HG02885 (cell line): ENCODE measurements around the gene WDR27.
A peak's percentile ranks its signal among the peaks of the same experiment; 100 is the strongest.
"Not testable (repeated sequence)": the region's sequence is repeated elsewhere in the genome, so short reads cannot be mapped to it uniquely, and the experiment has no call there.

Experiments
- ATAC-seq: cut with Tn5 transposase; IDR thresholded peaks from one replicate; pipeline ENCODE4 v1.9.1; 2021; ENCODE audit warnings: mild to moderate bottlenecking; ENCODE audit not compliant: unreplicated experiment, poor library complexity

The WDR27 gene

DNA sequence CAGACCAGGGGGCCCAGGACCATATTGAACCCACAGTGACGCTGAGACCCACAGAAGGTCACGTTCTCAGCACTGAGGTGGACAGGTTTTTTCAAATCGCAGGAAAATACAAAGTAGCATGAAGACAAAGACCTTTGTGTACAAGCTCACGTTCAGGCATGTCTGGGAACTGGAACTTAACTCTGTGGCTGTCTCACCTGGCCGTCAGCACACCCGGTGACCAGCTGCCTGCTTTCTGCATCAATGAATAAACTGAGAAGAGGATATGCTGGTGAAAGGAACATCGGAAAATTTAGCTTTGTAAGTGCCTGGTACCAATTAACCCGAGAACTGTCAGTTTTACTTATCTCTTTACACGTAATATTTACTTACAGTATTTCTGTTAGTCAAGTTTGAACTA is 36.5 kb downstream of the WDR27 start:
- ATAC-seq = no peak

DNA sequence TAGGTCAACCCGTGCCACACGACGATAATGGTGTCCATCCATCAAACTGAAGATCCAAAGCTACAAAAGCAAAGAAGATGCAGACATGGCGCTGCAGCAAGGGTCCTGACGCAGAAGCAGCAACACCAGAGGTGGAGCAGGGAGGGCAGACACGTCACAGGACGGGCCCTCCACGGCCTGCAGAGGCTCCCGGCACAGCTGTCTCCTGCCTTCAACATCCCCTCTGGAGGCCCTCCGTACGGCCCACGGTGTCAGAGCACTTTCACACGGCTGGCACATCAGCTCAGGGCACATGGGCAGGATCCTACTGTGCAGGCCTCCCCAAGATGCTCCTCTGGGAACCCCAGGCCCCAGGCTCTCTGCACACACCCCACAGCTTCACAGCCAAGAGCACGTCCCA is 37.6 kb downstream of the WDR27 start:
- ATAC-seq = no peak

DNA sequence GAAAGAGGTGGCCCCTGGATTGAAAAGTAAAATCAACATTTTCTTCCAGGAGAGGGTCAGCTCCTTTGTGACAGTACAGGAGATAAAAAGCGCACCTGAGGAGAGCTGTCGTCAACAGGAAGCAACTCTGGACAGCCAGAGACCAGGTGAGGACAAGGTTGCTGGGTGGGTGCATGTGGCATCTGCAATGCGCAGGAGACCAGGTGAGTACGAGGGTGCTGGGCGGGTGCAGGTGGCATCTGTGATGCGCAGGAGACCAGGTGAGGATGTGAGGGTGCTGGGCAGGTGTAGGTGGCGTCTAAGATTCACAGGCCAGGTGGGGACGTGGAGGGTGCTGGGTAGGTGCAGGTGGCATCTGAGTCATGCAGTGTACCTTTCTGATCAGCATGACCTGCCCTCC is 38.4 kb downstream of the WDR27 start:
- no peak for ATAC-seq

DNA sequence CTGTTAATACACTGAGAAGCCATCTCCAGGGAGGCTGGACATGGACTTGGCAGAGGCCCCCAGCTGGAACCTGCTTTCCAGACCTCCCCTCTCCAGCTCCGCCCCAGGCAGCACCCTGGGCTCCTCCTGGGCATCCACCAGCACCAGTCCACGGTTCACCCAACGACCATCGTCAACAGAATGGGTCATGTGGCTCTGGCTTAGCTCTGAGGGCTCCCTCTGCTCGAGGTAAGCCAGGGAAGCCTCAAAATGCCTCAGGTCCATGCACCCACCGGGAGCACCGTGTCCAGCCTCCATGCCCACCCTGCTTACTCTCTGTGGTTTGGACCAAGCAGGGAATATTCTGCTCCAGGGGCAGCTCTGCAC is 40.5 kb downstream of the WDR27 start:
- ATAC-seq = no peak

DNA sequence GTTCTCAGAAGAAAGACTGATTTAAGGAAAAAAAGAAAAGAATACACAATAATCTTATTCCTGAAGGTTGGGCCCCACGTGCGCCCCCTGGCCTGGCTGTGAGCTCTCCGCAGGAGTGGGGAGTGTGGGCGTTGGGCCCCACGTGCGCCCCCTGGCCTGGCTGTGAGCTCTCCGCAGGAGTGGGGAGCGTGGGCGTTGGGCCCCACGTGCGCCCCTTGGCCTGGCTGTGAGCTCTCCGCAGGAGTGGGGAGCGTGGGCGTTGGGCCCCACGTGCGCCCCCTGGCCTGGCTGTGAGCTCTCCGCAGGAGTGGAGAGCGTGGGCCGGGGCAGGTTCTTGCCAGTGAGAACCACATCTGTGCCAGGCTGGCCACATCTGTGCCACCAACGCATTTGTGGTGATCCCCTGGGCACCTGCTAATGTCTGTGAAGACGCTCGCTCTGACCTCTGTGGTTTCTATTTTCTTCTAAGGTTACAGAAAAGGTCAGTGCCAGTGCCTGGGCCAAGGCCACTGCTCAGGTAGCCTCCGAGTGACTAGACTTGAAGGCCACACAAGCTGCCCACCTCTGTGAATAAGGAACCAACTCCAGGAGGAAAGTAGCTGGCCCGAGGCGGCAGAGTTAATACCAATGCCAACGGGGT is 41.0 kb downstream of the WDR27 start:
- no peak for ATAC-seq

DNA sequence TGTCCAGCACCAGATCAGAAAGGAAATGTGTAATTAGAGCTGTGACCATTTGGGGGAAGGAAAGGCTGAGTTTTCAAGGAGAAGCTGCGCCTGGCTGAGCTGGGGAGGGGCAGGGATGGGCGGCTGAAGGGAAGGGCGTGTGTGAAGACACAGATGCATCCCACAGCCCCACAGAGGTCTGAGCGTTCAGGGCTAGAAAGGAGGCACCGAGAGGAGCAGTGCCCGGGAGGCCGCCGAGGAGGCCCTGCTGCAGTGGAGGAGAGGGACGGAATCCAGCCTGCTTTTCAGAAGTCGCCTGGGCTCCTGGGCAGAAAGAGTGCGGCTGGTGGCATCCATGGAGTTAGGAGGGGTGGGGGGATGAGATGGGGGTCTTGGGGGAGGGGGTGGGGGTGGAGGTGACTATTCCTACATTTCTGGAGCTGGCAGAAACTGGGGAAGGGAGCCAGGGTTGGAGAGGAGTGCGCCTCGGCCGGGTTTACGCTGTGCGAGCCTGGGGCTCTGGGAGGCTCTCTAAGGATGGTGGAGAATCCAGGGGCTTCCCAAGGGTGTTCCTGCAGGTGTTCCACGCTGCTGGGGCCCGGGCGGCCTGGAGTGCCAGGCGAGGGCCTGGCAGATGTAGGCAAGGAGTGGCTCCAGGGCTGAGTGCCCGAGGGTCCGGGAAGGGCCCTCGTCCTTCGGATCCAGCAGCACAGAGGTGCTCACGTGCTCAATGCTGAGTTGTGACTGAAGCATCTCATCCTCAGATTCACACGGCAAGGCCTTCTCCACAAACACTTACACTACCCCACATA is 41.8 kb downstream of the WDR27 start:
- no peak for ATAC-seq

DNA sequence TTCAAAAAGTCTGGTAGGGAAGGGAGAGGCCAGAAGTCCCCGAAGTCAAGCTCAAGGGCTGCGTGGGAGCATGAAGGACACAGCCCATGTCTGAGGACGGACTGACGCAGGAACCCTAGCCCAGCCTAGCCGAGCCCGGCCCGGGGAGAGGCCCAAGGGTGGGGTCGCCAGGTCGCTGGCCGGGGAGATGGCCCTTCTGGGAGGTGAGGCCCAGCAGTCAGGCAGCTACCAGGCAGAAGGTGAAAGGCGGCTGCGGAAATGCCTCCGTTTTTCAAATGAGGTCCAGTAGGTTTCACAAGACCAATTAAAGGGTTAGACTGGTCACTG is 44.6 kb downstream of the WDR27 start:
- no peak for ATAC-seq

DNA sequence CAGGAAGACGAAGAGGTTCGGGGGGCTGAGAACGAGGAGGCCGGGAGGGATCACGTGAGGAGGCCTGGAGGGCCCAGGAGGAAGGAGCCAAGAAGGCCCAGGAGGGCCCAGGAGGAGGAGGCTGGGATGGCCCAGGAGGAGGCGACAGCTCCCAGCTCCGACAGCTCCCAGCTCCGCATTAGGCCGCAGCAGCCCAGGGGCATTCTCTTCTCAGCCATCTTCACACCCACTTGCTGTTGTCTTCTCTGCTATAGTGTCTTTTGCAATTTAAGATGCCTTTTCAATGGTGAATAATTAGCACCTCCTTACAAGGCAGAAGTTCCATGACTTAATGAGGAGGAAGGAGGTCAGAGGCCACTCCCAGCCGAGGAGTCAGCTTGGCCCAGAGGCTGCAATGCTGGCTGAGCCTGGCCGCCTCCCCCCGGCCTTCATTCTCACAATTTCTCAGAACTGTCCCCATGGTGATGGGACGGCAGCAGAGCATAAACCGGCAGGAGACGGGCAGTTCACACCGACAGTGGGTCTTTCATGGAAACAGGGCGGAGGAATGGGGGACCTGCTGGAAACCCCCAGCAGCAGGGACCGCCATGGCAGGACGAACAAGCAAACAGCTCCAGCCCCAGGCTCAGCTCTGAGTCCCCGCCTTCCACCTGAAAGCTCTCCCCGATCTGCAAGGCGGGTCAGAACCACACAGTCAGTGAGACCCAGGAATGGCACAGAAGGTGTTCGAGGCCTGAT is 45.1 kb downstream of the WDR27 start:
- no peak for ATAC-seq

DNA sequence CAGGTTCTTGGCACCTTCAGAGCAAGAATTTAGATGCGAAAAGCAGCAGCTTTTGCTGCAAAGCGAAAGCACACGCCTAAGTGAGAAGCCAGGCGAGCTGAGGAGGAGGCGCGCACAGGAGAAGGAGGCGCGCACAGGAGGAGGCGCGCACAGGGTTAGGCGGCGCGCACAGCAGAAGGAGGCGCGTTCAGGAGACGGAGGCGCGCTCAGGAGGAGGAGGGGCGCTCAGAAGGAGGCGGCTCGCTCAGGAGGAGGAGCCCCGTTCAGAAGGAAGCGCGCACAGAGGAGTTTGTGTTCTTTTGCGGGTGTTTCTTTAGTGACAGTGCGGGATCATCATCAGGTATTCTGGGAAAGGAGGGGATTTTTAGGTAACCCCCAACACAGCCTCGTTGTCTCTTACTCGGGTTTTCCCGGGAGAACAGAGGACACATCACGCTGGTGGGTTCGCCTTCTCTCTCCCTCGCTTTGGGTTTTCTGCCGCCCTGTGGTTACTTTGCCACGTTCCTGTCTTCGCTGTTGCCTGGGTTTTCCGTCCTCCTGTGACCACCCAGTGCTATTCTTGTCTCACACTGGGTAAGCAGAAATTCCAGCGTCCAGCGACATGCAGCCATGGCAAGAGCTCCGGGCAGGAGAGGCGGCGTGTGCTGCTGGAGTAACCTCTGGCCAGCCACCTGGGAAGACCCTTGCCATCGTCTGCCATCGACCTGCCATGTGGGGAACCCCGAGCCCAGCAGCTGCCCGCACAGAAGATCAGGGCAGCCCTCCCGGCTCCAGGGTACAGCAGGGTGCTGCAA is 47.0 kb downstream of the WDR27 start:
- ATAC-seq = peak; percentile 89

DNA sequence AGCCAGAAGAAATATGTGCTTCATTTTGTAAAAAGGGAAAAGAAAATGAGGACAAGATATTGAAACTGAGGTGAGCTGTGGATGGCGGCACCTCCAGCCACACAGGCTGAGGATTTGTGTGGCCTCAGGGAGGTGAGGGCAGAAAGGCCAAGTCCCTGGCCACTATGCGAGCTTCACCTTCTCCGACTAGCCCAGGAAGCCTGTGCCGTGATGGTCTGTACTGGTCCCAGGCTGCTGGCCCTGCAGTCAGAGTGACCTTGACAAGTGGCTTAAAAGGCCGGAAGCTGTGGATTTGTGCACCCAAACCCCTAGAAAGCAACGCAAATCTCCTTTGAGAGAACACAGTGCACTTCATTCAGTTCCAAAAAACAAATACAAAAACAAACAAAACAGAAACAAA is 48.1 kb downstream of the WDR27 start:
- no peak for ATAC-seq

DNA sequence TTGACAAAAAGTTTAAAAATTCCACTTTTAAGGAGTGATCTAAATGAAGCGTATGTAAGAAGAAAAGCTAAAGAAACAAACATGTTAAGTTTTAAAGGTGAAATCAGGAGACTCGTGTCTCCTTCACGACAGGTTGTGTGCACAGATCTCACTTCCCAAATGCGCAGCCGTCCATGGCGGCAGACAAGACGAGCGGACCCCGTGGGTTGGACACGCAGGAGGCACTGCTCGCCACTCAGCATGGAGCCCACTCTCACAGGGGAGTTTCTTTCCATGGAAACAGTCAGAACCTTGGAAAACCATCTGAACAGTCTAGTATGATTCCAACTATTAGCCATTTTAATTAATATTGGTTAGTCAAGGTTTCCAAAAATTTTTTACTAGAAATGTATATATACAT is 48.9 kb downstream of the WDR27 start:
- ATAC-seq = no peak

DNA sequence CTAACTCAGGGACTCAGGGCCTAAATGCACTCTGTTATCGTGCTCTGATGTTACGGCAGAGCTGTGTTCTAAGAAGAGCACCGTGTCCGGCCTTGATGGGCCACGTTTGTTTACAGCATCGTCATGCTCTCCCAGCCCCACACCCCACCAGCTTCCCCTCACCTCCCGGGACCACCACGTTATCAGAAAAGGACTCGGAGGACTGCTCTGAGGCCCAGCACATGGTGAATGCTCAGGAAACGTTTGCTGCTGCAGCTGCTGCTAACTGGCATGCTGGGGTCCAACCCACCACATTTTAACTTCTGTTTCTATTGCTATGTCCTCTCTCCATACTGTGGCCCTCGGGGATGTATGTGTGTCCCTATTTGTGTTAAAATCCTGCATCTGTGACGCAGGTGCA is 50.3 kb downstream of the WDR27 start:
- no peak for ATAC-seq

DNA sequence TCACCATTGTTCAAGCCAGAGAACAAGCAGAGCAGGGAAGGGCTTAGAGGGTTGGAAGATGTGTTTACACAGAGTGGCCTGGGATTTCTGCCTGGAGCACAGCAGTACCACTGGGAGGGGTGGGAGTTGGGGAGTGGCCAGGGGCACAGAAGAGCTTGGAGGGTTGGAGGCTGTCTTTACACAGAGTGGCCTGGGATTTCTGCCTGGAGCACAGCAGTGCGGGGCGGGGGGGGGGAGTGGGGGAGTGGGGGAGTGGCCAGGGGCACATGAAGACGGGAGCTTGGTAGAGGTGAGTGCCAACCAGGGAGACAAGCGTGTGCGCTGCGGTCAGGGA is 50.9 kb downstream of the WDR27 start:
- no peak for ATAC-seq

DNA sequence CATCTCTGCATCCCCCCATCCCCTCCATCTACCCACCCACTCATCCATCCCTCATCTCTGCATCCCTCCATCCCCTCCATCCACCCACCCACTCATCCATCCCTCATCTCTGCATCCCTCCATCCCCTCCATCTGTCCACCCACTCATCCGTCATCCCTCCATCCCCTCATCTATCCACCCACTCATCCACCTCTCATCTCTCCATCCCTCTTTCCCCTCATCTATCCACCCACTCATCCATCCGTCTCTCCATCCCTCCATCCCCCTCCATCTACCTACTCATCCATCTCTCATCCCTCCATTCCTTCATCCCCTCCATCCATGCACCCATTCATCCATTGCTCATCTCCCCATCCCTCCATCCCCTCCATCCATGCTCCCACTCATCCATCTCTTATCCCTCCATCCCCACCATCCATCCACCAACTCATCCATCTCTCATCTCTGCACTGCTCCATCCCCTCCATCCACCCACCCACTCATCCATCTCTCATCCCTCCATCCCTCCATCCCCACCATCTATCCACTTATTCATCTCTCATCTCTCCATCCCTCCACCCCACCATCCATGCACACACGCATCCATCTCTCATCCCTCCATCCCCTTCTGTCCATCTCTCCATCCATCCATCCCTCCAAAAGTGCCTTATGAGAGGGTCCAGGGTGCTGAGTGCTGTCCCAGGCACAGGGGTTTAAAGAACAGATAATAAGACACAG is 51.4 kb downstream of the WDR27 start:
- ATAC-seq = no peak

DNA sequence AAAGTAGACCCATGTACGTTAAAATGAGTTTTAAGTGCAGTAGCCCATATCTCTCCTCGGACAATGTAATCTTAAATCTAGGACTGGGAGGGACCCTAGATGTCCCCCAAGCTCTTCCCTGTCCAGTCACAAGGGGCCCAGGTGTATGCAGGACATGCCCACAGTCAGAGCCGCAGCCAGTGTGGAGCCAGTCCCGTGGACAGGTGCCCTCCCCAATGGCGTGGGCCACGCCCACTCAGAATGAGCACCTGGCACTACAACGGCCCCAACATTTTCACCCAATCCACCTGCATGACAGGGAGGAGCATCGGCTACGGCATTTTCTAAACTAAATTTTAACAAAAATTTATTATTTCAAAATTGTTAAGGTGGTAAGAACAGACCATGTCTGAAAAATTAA is 53.2 kb downstream of the WDR27 start:
- ATAC-seq = no peak

DNA sequence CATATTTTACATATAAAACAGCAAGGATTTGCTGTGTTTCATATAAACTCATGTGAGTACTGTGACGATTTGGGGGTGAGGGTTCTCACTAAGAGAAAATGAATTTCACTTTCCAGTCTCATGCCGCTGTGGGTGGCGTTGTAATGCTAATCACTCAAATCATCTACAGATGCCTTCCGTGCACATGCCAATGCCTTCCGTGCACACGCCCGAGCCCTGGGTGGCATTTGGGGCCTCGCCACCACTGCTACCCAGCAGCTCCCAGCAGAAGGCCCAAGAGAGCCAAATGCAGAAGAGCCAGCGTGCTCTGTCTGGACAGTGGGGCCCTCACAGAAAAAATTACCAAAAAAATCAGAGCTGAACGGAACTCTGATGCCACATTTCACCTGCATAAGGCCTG is 53.7 kb downstream of the WDR27 start:
- ATAC-seq = no peak

DNA sequence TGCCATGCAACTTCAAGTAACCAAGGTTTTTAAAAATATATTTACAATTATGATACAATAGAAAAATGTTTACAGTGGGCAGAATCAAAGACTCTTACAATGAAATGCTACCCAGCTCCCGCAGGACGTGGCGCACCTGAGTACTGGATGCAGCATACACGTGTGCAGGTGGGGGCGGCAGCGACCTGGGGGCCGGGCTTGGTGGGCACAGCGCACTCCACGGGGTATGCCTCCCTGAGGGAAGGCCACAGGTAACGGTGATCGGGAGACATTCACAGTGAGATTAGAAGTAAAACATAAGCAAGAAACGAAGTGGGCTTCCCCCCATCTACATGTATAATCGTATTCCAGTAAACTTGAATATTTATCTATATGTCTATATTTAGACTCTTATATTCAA is 54.2 kb downstream of the WDR27 start:
- no peak for ATAC-seq

DNA sequence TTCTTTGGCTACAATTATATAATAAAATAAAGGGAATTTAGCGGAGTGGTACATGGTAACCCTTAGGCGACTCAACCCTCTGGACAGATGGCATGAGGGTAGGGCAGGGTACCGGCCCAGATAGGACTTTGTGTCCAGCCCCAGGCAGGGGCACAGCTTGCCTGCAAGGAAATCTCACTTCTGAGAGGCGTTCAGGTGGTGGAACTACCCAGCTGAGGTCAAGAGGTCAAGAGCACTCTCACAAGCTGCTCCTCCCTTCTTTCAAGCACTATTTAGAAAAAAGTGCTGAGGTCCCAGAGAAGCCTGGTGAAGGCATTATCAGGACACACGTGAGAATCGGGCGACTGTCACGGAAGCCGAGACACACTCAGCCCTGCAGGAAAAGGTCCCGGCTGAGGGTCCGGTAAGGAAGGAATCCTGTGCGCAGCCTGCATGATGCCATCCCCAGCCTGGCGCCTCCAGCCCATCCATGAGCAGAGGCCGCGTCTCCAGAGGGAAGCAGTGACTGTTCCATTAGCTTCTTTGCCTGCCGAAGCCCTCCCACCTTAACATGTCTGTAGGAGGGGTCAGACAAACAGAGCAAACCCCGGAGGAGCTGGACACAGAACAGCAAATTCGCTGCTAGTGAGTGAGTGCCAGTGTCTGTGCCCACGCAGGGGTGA is 54.8 kb downstream of the WDR27 start:
- ATAC-seq = no peak

DNA sequence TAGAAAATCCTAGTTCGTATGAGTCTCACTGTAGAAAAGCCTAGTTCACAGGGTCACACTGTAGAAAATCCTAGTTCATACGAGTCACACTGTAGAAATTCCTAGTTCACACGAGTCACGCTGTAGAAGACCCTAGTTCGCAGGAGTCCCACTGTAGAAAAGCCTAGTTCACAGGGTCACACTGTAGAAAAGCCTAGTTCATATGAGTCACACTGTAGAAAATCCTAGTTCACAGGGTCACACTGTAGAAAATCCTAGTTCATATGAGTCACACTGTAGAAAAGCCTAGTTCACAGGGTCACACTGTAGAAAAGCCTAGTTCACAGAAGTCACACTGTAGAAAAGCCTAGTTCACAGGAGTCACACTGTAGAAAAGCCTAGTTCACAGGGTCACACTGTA is 56.4 kb downstream of the WDR27 start:
- not testable (repeated sequence) for ATAC-seq

DNA sequence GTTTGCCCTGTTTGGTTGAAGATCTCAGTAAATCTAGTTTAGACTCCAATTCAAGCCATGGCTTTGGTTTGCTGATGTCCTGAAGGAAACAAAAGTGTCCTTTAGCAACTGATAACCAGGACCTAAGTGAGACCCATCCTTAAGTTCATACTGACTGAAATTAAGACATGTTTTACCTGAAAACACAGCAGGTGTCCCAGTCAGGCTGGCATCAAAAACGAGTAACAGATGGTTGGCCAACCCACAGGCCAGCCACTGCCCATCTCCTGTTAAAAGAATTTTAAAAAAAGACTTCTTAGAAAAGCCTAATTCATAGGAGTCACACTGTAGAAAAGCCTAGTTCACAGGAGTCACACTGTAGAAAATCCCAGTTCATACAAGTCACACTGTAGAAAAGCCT is 58.3 kb downstream of the WDR27 start:
- no peak for ATAC-seq
